GM21737 (cell line): ENCODE results near the gene PIM3.

ENCODE experiments used
- ATAC-seq: cut with Tn5 transposase; IDR thresholded peaks from one replicate; pipeline ENCODE4 v1.9.1; 2021; ENCODE audit warnings: mild to moderate bottlenecking, moderate library complexity; ENCODE audit not compliant: unreplicated experiment

Gene PIM3

DNA sequence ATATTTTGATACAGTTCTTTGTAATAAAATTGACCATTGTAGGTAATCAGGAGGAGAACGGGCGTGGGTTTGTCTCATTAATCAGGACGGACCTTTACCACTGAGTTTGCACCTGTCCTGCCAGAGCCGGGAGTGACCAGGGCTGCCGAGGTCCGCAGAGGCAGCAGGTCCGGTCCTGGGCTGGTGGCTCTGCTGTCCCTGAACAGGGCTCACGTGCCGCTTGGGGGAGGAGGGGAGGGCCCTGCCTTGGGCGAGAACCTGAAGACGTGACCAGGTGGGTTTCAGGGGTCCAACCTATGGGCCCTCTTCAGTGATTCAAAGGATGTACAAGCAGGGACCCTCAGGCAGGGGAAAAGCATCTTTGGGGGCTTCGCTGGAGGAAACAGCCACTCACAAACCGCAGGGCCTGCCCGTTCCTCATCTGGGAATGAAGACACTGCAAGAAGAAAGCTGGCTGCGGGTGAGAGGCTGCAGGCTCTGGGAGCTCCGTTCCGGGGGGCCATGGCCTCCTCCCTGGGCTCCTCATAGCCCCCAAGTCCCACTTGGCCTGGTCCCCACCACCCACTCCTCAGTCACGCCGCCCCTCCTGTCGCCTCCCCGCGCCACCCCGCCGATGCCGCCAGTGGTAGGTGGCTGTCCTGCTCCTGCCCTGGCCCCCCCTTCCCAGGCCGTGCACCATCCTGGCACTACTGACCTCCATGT lies 32.9 kb upstream of the PIM3 start:
- no peak for ATAC-seq

GRCh38 chr22:49928185-49928495 lies 32.4 kb upstream of the PIM3 start:
- ATAC-seq, result no peak

GRCh38 chr22:49928555-49929210 lies 31.9 kb upstream of the PIM3 start:
- no peak for ATAC-seq

GRCh38 chr22:49929211-49929979 lies 31.2 kb upstream of the PIM3 start:
- ATAC-seq, result no peak

- ATAC-seq, result no peak
Observed at GRCh38 chr22:49929994-49930575, 30.5 kb upstream of the PIM3 start.

DNA sequence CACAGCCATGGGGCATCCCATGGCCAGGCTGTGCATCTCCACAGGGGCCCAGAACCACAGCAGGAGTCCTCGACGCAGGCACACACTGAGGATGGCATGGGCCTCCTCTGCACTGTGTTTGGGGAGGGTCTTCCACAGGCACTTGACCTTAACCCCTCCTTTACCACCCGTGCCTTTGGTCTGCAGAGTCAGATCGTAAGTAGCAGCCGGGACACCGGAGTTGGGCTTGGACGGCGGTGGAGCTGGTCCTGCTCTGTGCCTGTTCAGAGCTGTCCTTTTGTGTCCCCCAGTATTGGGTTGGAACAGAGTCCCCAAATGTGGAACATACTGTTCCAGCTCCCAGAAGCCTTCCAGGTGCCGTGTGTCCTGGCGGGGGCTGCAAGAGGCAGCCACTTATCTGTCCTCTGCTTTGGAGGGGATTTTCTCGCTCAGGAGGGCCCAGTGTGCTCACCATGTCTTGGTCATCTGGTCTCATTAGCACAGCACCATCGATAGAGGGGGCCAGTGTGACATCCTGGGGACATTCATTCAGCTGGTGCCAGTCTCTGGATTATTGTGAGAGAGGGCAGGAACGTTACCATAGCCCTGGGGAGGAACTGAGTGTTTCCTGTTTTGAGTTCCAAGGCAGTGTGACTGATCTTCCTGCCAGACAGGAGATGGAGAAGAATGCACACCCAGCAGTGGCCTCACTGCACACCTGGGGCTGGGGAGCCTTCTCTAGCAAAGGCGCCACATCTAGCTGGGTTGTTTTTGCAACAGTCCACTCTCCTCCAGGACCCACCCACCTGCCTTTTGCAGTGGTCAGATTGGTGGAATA lies 29.8 kb upstream of the PIM3 start:
- ATAC-seq, result no peak

DNA sequence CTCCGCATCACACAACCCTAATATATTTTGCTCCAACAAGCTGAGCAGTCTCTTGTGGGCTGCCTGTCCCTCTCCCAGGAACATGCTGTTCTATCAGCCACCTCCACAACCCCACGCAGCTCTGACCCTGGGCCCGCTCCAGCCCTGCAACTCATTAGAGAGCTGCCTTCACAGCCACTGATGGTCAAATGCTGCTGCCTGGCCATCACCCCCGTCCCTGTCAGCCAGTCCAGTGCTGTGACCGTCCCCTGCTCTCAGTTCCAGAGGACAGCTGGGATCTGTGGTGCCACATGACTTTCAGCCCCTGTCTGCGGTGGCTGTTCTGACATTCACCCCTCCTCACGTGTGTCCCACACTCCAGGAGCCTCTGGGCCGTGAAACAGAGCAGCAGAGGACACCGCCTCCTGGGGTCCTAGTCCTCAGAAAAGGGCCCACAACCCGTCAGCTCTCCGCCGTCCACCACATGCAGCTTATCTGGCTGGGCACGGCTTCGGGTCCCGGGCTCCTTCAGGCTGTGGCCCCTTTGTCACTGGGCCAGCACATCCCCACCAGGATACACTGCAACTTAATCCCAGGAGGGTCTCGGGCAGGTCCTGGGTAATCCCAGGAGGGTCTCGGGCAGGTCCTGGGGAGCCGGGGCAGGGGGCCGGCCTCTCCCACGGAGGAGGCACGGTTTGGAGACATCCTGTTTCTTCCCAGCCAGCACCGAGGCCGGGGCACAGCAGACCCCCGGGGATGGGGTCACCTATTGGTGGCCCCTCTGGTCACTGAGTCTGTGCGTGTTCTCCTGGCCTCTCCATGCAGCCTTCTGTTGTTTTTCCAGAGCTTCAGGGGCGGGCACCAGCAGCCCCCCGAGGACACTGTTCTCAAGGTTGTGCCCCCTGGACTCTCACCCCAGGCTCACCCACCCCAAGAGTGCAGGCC lies 27.1 kb upstream of the PIM3 start:
- ATAC-seq, result no peak

- ATAC-seq, result no peak
Observed at GRCh38 chr22:49934160-49934890, 26.2 kb upstream of the PIM3 start.

DNA sequence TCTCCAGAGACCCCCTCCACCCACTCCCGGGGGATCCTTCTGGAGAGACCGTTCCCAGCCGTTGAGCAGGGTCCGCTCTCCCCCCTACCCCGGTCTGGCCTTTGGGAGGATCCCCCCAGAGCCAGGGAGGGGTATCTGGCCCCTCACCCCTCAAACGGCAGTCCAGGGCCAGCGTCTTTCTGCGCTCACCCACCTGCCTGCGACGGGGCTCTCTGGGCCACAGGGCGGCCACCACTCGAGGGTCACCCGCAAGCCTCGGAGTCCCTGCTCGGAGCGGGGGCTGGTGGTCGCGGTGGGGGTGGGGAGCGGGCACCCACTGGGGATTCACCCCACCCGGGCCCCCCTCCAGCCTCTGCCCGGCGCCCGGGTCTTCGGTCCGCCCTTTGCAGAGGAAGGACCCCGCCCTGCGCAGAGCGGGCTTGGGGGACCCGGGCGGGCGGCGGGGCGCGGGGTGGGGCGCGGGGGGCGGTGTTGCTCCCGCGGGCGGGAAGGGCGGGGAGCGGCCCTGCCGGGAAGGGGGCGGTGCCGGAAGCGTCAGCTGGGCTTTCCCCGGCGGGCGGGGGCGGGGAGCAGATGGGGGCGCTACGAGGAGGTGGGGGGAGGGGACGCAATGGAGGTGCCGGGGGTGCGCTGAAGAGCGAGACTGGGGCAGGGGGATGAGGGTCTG lies 25.5 kb upstream of the PIM3 start:
- no peak for ATAC-seq

GRCh38 chr22:49935561-49935960 lies 25.0 kb upstream of the PIM3 start:
- no peak for ATAC-seq

DNA sequence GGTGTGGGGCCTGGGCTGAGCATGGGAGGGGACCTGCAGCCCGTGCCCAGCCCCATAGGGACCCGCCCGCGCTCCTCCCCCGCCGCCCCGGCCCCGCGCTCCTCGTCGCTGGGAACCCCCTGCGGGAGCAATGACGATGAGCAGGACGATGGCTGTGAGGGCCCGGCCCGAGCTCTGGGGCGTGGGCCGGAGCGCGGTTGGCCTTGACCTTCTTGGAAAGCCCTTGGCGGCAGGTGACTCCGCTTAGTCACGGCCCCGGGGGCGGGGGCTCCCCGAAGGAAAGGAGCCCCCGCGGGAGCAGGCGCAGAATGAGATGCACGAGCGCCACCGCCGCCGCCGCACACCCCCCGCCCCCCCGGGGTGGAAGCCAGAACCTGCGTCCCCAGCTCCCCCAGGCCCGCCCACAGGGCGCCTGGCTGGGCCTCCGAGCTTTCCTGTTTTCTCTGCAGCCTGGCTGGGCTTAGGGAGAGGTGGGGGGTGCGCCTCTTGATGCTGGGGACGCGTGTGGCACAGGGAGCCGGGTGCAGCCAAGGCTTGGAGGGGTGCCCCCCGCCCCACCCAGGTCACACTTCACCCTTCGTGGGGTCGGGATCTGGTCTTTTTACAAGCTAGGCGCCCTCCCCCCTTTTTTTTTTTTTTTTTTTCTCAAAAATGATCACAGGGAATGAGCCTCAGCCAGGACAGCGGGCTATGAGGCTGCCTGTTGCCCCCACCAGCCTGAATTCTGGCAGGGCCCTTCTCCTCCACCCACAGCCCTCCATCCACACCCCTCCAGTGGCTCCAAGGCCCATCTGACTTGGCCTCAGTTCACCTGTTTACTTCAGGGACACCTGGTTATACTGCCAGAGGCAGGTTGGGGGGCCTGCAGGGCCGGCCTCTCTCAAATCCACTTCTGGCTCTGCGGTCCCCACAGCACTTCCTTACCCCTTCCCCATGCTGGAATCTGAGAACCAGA lies 24.3 kb upstream of the PIM3 start:
- ATAC-seq, result peak; percentile 56

DNA sequence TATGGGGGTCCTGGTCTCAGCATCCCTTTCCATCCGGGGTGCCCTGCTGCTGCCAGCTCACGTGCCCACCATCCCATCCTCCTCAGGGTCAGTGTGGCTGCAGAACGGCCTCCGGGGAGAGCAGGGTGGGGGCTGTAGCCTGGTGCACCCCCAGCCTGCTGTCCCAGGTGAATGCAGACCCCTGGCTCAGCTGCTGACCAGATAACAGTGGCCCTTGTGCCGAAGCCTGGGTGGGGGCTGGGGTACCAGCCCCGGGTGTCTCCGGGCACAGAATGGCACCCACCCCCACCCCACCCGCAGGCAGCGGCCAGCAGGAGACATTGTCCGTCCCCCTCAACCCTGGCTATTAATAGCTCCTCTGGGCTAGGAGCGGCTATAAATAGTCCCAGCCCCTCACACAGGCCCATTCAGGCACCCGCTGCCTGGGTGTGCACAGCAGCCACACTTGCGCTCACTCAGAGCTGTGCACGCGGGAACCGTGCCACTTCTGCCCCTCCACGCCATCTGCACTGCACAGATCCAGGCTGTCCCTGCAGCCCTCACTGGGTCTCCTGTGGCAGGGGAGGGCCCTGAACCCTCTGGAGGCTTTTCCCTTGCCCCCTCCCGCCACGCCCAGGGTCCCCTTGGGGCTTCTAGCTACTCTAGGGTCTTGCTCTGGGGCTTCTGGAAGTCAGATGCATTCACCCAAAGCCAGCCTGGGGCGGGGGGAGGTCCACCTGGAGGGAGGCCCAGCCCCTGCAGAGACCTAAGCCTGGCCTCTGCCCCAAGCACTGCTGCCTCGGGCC lies 23.4 kb upstream of the PIM3 start:
- no peak for ATAC-seq

DNA sequence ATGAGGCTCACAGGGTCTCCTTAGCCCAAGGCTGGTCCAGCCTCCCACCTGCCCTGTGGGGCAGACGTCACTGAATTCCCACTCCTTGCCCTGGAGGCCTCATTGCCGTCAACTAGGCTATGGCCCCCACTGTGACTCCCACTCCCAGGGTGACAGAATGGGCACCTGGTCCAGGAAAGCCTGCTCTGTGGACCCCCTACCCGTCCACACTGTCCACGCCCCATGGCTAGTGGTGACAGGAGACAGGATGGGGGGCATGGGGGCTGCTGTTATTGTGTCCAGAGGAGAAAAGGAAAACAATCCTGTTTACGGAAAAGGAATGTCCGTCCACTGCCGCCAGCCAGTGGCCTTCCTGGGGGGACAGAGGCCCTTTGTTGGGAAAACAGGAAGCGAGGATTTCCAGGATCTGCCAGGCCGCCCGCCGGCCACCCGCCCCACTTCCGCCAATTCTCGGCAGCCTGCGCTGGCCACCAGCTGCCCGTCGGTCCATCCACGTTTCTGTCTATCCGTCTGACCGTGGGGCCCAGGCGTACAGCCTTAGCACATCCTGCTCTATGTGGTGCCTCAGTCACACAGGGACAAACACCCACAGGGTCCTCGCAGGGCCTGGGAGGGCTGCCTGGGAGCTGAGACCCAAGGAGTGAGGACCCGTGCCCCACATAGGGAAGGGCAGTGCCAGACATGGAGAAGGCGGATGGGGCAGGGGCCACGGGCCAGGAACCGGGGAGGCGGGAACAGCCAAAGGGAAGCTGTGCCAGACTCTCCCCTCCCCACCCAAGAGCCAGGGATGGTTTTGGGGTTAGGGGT lies 22.6 kb upstream of the PIM3 start:
- ATAC-seq, result no peak

- no peak for ATAC-seq
Observed at GRCh38 chr22:49938565-49939136, 21.9 kb upstream of the PIM3 start.

- ATAC-seq, result no peak
Observed at GRCh38 chr22:49941507-49942316, 18.9 kb upstream of the PIM3 start.
